ENCODE data around the gene SIDT1. TPM values are rescaled to one million over a fixed set of nuclear protein-coding genes. Genes with fewer than 3 reads are reported as not detected.

SIDT1 gene
- total and polyA plus RNA-seq, 2 donors (not counting 1 experiment from before 2014, with no cell fraction given) = 53.2 to 84.4 TPM

DNA sequence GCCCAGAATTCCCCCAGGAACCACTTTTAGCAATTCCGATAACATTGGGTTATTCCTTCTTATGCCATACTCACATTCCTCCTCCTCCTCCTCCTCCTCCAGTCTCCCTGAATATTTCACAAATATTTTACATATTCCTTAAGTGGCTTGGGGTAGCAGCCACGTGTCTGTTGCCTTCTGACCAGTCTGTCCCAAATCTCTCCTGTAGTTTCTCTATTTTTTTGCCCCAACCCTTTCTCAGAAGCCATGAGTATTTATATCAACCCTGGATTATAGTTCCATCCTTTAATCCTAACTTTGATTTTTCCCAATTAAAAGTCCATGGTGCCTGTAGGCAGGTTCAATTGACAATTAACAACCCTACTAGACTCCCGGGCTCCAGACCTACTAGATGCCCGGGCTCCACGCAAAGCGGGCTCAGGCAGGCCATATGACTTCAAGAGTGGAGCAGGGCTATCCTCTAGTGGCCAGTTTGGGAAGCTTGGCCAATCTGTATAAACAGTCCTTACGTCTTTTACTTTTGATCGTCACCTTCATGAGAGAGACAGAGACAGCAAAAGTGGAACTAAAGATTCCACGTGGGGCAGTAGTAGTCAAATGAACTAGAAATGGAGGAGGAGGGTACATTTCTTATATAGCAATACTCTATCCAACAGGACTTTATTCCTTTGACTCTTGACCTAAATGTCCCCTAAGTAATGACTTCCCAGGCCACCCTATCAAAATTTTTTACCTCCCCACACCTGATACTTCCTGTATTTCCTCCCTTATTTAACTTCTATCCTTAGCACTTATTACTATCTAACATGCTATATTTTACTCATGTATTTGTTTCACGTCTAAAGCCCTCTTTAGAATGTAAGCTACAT, 94.4 kb downstream of the SIDT1 start:
- Histone ChIP-seq H3K36me3 (replicated peaks in 1 of 2; ENCODE audit: control extremely low read depth in 1 of 2, control insufficient read depth in 1 of 2, extremely low read depth in 1 of 2, insufficient read depth in 2 of 2, low read length in 1 of 2) (peaks cover 11 to 38% of the 10 kb centered on the region in 2 experiments), H3K4me3 (ENCODE audit: control extremely low read depth in 1 of 5, extremely low read depth in 1 of 5, insufficient read depth in 1 of 5, low read depth in 2 of 5, low read length in 4 of 5) (peak overlapping the region; percentile 34 to 68 (median 63)), H3K4me2 (replicated peaks; ENCODE audit: low read depth, low read length, poor library complexity, severe bottlenecking) (peak overlapping the region; percentile 72), H3K4me1 (ENCODE audit: control insufficient read depth in 2 of 2, insufficient read depth in 2 of 2, low read length in 2 of 2) (peaks cover 39 to 41% of the 10 kb centered on the region in 2 donors), H3K9me3 (ENCODE audit: control extremely low read depth in 1 of 3, control insufficient read depth in 2 of 3, insufficient read depth in 1 of 3, low read length in 2 of 3) (no peaks in the 10 kb centered on the region), H3K79me2 (ENCODE audit: control insufficient read depth, insufficient read depth, low read length) (peaks cover 27% of the 10 kb centered on the region), H2AFZ (ENCODE audit: insufficient read depth, low read depth, low read length, poor library complexity, severe bottlenecking) (peak overlapping the region; percentile 43), H4K20me1 (ENCODE audit: control insufficient read depth, insufficient read depth, low read length, poor library complexity, severe bottlenecking) (no peaks in the 10 kb centered on the region), H3K9ac (ENCODE audit: low read length) (peak overlapping the region; percentile 63), H3K27ac (ENCODE audit: low read length in 2 of 2) (peak overlapping the region; percentile 83 to 86), H3K27me3 (replicated peaks in 1 of 4; ENCODE audit: control extremely low read depth in 1 of 4, control insufficient read depth in 3 of 4, insufficient read depth in 4 of 4, low read length in 3 of 4) (no peaks in the 10 kb centered on the region)
- peak; percentile 80 for DNase-seq
- H3K4me3 Mint-ChIP-seq = peak overlapping the region; percentile 90
- no peaks in the 10 kb centered on the region for H3K9me3 Mint-ChIP-seq (ENCODE audit: insufficient read depth)
- ChIA-PET POLR2A (interaction anchor here (0.6 kb wide), 1 partner anchor 101 kb away, joined by 4 read pairs; no protein-coding TSS in a partner anchor), CTCF (interaction anchor here (0.6 to 5.2 kb wide), 12 partner anchors 20 to 134 kb away, joined by 3 to 42 read pairs (median 4); partner anchors contain the start of genes ATP6V1A and SPICE1)
- peak overlapping the region; percentile 95 for H3K27ac Mint-ChIP-seq
- peaks cover 58% of the 10 kb centered on the region for H3K4me1 Mint-ChIP-seq
- H3K27me3 Mint-ChIP-seq = no peaks in the 10 kb centered on the region
- peak; percentile 94 for ATAC-seq (ENCODE audit: low read depth)
- intact Hi-C loops (cut with micrococcal nuclease) = loop anchor here (1.0 to 10.0 kb wide), 10 partner anchors 20 to 574 kb away; partner anchors contain the start of genes SIDT1 and USF3
- WGBS (ENCODE audit: insufficient coverage) = 28% methylated on average over 5 of the region's 10 CpGs
- TF ChIP-seq, protein P1, sequence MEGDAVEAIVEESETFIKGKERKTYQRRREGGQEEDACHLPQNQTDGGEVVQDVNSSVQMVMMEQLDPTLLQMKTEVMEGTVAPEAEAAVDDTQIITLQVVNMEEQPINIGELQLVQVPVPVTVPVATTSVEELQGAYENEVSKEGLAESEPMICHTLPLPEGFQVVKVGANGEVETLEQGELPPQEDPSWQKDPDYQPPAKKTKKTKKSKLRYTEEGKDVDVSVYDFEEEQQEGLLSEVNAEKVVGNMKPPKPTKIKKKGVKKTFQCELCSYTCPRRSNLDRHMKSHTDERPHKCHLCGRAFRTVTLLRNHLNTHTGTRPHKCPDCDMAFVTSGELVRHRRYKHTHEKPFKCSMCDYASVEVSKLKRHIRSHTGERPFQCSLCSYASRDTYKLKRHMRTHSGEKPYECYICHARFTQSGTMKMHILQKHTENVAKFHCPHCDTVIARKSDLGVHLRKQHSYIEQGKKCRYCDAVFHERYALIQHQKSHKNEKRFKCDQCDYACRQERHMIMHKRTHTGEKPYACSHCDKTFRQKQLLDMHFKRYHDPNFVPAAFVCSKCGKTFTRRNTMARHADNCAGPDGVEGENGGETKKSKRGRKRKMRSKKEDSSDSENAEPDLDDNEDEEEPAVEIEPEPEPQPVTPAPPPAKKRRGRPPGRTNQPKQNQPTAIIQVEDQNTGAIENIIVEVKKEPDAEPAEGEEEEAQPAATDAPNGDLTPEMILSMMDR (IDR thresholded peaks at IDR 0.05) = peak; percentile 79
- TF ChIP-seq EZH2 (IDR thresholded peaks at IDR 0.05; ENCODE audit: borderline replicate concordance, insufficient read depth, low read depth, low read length, poor library complexity, severe bottlenecking) = no peak
